WTC11 (cell line): Measurements from ENCODE around the gene USP17L27.
"Not testable (repeated sequence)": the region's sequence is repeated elsewhere in the genome, so short reads cannot be mapped to it uniquely, and the experiment has no call there.

ENCODE experiments used
- ATF1 ChIP-seq: sonication (generic); formaldehyde crosslinking; IDR thresholded peaks from 2 replicates; pipeline ENCODE4 v1.8.1; 2023; ENCODE audit warnings: mild to moderate bottlenecking, moderate library complexity, missing genetic modification reagents
- ATF3 ChIP-seq: sonication (generic); formaldehyde crosslinking; conservative IDR thresholded peaks from 2 replicates; pipeline ENCODE4 v1.8.1; 2022; ENCODE audit warnings: mild to moderate bottlenecking, missing genetic modification reagents
- CREB1 ChIP-seq: sonication (generic); formaldehyde crosslinking; IDR thresholded peaks from 2 replicates; pipeline ENCODE4 v1.8.0; 2023; ENCODE audit warnings: mild to moderate bottlenecking, missing genetic modification reagents
- CTCF ChIP-seq: fragments of 200-600 bp; IDR thresholded peaks from 2 replicates; pipeline ENCODE4 v1.8.0; 2022; ENCODE audit warnings: antibody characterized with exemption
- E2F1 ChIP-seq: sonication (generic); formaldehyde crosslinking; IDR thresholded peaks from 2 replicates; pipeline ENCODE4 v1.8.0; 2022; ENCODE audit warnings: mild to moderate bottlenecking, missing genetic modification reagents
- FOXP4 ChIP-seq: sonication (generic); formaldehyde crosslinking; IDR thresholded peaks from 2 replicates; pipeline ENCODE4 v1.8.0; 2022; ENCODE audit warnings: mild to moderate bottlenecking, missing genetic modification reagents
- KAT7 ChIP-seq: sonication (generic); formaldehyde crosslinking; IDR thresholded peaks from 2 replicates; pipeline ENCODE4 v1.8.1; 2023; ENCODE audit warnings: missing genetic modification reagents, mild to moderate bottlenecking, borderline replicate concordance
- MAX ChIP-seq: sonication (generic); formaldehyde crosslinking; IDR thresholded peaks from 2 replicates; pipeline ENCODE4 v1.8.0; 2022; ENCODE audit warnings: mild to moderate bottlenecking, missing genetic modification reagents
- MXD4 ChIP-seq: fragments of 250-450 bp; sonication (Bioruptor Pico); IDR thresholded peaks from 2 replicates; pipeline ENCODE4 v1.8.0; 2021; ENCODE audit warnings: mild to moderate bottlenecking, moderate library complexity, borderline replicate concordance
- NR3C1 ChIP-seq: sonication (generic); formaldehyde crosslinking; conservative IDR thresholded peaks from 2 replicates; pipeline ENCODE4 v1.8.1; 2023; ENCODE audit warnings: low read depth, mild to moderate bottlenecking, missing genetic modification reagents
- PRDM15 ChIP-seq: sonication (generic); formaldehyde crosslinking; IDR thresholded peaks from 2 replicates; pipeline ENCODE4 v1.8.0; 2022; ENCODE audit warnings: missing genetic modification reagents
- USF1 ChIP-seq: sonication (generic); formaldehyde crosslinking; IDR thresholded peaks from 2 replicates; pipeline ENCODE4 v1.8.0; 2022; ENCODE audit warnings: mild to moderate bottlenecking, missing genetic modification reagents
- USF2 ChIP-seq: sonication (generic); formaldehyde crosslinking; IDR thresholded peaks from 2 replicates; pipeline ENCODE4 v1.8.1; 2023; ENCODE audit warnings: mild to moderate bottlenecking, missing genetic modification reagents, moderate library complexity
- ZNF121 ChIP-seq: sonication (generic); formaldehyde crosslinking; IDR thresholded peaks from 2 replicates; pipeline ENCODE4 v1.8.0; 2023; ENCODE audit warnings: missing genetic modification reagents

GRCh38 chr4:9381012-9381534 is 37.1 kb downstream of the USP17L27 start:
- not testable (repeated sequence) for TF ChIP-seq USF1; CREB1; ATF1 (CRISPR knock-in tag); PRDM15 (CRISPR knock-in tag); FOXP4 (CRISPR knock-in tag); USF2 (CRISPR knock-in tag); ZNF121 (CRISPR knock-in tag); KAT7 (CRISPR knock-in tag); NR3C1 (CRISPR knock-in tag); ATF3 (CRISPR knock-in tag); MXD4 (CRISPR knock-in tag); E2F1 (CRISPR knock-in tag); MAX (CRISPR knock-in tag)
- 0 out of 2 replicates have a peak, but pooled peaks have one; percentile 43 for TF ChIP-seq CTCF
